Erythroblast (primary cell): ENCODE results near the gene LHX6.

Experiments
- DNase-seq, 2 experiments: peaks; one replicate each; lab custom pipeline; 2025; lab: John Stamatoyannopoulos, UW
- GATA1 ChIP-seq: IDR thresholded peaks from 2 replicates; pipeline ENCODE4 v1.6.1; 2011; ENCODE audit warnings: low read depth, mild to moderate bottlenecking, control low read depth, low read length, moderate library complexity
- POLR2A ChIP-seq: IDR thresholded peaks from 2 replicates; pipeline ENCODE4 v1.6.1; 2011; ENCODE audit warnings: mild to moderate bottlenecking, low read length

LHX6 gene

GRCh38 chr9:122213589-122214413 lies 15.0 kb downstream of the LHX6 start:
- DNase-seq, result peak; percentile 78 to 83

GRCh38 chr9:122213102-122213588 lies 15.6 kb downstream of the LHX6 start:
- TF ChIP-seq GATA1 (no peak), POLR2A (no peak)
- DNase-seq, result no peak

More at GRCh38 chr9:122213589-122214413, 15.0 kb downstream of the LHX6 start:
- TF ChIP-seq GATA1, result no peak
- no peak for TF ChIP-seq POLR2A

DNA sequence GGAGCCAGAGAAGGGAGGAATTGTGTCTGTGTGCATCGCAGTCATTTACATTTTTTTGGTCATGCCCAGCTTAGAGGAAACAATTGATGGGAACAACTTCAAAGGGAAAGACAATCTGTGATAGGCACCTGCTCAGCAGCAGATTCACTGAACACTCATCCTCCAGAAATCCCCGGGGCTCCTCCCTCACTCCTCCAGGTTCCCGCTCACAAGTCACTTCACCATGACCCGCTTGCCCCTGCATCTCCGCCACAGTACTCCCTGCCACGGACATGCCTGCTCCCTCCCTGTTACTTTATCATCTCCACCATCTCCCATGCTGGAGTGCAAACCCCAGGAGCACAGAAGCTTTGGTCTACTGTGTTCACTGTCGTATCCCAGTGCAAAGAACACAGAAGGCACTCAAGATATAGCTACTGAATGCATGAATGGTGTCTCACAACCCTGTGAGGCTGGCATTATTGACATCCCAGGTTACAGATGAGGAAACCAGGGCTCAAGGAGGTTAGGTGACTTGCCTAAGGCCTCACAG lies 16.2 kb downstream of the LHX6 start:
- no peak for TF ChIP-seq POLR2A
- no peak for TF ChIP-seq GATA1
- no peak for DNase-seq

GRCh38 chr9:122209451-122209850 lies 19.3 kb downstream of the LHX6 start:
- TF ChIP-seq POLR2A (no peak), GATA1 (no peak)
- no peak for DNase-seq

GRCh38 chr9:122207096-122207495 lies 21.7 kb downstream of the LHX6 start:
- no peak for DNase-seq
- TF ChIP-seq POLR2A (no peak), GATA1 (no peak)

- no peak for DNase-seq
- TF ChIP-seq POLR2A (no peak), GATA1 (no peak)
Observed at GRCh38 chr9:122206118-122207046, 22.4 kb downstream of the LHX6 start.

GRCh38 chr9:122205176-122205575 lies 23.6 kb downstream of the LHX6 start:
- TF ChIP-seq POLR2A (no peak), GATA1 (no peak)
- no peak for DNase-seq

DNA sequence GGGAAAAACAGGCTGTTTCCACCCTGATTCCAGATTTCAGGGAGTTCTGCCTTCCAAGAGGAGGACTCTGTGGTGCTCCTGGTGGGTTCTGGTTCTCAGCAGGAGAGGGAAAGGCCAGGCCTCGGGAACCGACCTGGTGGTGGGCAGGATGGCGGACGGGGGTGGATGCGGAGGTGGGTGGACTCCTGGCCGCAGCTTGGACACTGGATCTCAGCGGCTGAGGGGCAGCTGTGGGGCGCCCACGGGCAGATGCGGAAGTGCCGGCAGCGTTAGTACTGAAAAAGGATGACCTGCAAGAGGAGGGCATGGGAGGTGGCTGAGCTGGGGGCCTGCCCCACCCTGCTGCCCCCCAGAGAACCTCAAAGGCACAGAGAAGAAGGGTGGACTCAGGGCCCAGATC lies 24.3 kb downstream of the LHX6 start:
- TF ChIP-seq POLR2A, result no peak
- TF ChIP-seq GATA1, result no peak
- DNase-seq, result no peak

DNA sequence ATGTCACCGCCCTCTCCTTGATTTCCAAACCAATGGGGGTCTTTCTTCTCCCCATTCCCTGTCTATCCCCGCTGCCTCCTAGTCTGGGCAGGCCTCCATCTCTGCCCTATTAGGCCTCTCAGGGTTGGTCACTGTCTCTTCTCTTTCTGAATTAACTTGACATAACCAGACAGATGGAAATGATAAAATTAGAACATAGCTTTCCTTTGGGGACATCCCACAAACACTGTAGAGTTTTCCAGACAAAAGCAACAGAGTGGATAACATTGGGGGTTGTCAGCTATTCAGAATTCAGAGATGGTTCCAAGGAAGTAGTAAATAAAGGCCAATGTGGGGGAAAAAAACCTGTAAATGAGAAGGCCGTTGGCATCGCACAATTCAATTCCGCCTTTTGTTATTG lies 24.7 kb downstream of the LHX6 start:
- TF ChIP-seq GATA1 (no peak), POLR2A (no peak)
- DNase-seq, result no peak

GRCh38 chr9:122202111-122202510 lies 26.6 kb downstream of the LHX6 start:
- DNase-seq, result no peak
- no peak for TF ChIP-seq POLR2A
- no peak for TF ChIP-seq GATA1

GRCh38 chr9:122201641-122202040 lies 27.1 kb downstream of the LHX6 start:
- no peak for TF ChIP-seq GATA1
- no peak for TF ChIP-seq POLR2A
- no peak for DNase-seq

- no peak for DNase-seq
- TF ChIP-seq GATA1, result no peak
- no peak for TF ChIP-seq POLR2A
Observed at GRCh38 chr9:122200960-122201595, 27.7 kb downstream of the LHX6 start.

DNA sequence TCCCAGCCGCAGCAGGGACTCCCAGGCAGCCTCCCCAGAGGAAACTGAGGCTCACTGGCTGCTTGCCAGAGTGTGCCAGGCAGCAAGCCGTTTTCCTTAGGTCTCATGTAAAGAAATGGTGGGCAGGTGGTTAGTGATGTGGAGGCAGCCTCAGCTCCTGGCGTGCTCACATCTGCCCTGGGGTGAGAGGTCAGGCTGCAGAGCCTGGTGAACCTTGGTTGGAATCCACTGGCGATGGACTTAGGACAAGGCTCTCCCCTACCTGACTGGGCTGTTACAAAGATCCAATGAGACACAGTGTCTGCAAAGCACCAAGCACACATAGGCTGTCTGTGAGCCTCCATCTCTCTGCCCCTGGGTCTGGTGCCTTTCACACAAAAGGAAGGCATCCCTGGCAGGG lies 30.9 kb downstream of the LHX6 start:
- DNase-seq, result no peak
- TF ChIP-seq GATA1, result no peak
- TF ChIP-seq POLR2A, result no peak

DNA sequence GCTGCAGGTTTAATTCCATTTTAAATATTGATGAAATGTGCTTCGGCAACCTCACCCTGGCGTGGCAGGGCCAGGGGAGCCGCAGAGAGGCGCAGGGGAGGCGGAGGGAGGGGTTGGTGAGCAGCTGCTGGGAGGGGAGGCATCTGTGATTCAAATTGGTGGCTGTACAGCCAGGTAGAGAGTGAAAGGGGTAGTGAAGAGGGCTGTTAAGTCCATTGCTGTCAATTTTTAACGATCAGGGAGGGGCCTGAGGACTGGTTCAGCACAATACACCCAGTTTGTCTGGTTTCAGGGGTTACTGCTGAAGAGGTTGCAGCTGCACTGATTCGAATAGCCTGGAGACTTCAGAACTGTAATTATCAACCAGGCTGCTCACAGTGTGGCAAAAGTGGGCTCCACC lies 31.3 kb downstream of the LHX6 start:
- no peak for TF ChIP-seq POLR2A
- TF ChIP-seq GATA1, result no peak
- no peak for DNase-seq
